Measurements from ENCODE around the gene MBP.
A peak's percentile ranks its signal among the peaks of the same experiment; 100 is the strongest.

Gene MBP

DNA sequence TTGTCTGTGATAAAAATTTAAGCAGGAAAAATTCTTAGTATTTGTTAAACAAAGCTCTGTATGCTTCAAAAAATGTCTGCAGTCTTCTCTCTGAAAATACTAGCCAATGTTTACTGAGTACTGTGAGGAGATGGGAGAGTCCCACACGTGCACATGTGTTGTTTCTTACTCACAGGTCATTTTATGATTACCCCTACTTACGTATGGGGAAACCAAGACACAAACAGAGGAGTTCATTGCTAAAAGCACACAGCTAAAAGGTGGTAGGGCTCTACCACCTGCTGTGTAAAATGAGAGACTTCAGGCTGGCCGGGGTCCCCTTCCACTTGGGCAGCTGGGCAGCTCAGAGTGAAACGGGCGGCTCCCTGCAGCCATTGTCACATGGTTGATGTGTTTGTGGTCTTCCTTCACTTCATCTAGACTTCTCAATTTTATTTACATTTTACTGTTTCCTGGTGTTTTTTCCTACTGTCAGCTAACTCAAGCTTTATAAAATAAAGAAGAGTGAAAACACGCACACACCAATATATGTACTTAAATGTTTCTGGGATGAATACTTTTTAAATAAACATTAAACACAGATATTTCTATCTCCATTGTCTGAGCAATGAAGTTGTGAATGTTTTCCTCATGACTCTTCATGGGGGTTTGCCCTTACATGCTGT, 71.2 kb downstream of the MBP start:
- DNase-seq (ENCODE audit: extremely low spot score) = no peak
- ChIA-PET CTCF (interaction anchor here (0.7 to 2.6 kb wide), 13 partner anchors 8 to 259 kb away, joined by 3 to 12 read pairs (median 3); no protein-coding TSS in a partner anchor), POLR2A (interaction anchor here (0.6 kb wide), 1 partner anchor 62 kb away, joined by 4 read pairs; no protein-coding TSS in a partner anchor)
- TF ChIP-seq, protein P1, sequence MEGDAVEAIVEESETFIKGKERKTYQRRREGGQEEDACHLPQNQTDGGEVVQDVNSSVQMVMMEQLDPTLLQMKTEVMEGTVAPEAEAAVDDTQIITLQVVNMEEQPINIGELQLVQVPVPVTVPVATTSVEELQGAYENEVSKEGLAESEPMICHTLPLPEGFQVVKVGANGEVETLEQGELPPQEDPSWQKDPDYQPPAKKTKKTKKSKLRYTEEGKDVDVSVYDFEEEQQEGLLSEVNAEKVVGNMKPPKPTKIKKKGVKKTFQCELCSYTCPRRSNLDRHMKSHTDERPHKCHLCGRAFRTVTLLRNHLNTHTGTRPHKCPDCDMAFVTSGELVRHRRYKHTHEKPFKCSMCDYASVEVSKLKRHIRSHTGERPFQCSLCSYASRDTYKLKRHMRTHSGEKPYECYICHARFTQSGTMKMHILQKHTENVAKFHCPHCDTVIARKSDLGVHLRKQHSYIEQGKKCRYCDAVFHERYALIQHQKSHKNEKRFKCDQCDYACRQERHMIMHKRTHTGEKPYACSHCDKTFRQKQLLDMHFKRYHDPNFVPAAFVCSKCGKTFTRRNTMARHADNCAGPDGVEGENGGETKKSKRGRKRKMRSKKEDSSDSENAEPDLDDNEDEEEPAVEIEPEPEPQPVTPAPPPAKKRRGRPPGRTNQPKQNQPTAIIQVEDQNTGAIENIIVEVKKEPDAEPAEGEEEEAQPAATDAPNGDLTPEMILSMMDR (IDR thresholded peaks at IDR 0.05; ENCODE audit: control extremely low read depth, extremely low read depth, low read depth, missing control alignments) = no peak

GRCh38 chr18:77060151-77060550, 72.4 kb downstream of the MBP start:
- no peak for DNase-seq (ENCODE audit: extremely low spot score)
- CTCF ChIA-PET = no interaction called here
- TF ChIP-seq, protein P1 (IDR thresholded peaks at IDR 0.05; ENCODE audit: control extremely low read depth, extremely low read depth, low read depth, missing control alignments) = no peak
- POLR2A ChIA-PET = no interaction called here

GRCh38 chr18:77059294-77059916, 73.2 kb downstream of the MBP start:
- TF ChIP-seq, protein P1 (IDR thresholded peaks at IDR 0.05; ENCODE audit: control extremely low read depth, extremely low read depth, low read depth, missing control alignments) = peak; percentile 48
- ChIA-PET POLR2A (no interaction called here), CTCF (interaction anchor here (0.9 to 1.8 kb wide), 4 partner anchors 8 to 256 kb away, joined by 3 to 6 read pairs (median 4); no protein-coding TSS in a partner anchor)
- DNase-seq (ENCODE audit: extremely low spot score) = no peak

DNA sequence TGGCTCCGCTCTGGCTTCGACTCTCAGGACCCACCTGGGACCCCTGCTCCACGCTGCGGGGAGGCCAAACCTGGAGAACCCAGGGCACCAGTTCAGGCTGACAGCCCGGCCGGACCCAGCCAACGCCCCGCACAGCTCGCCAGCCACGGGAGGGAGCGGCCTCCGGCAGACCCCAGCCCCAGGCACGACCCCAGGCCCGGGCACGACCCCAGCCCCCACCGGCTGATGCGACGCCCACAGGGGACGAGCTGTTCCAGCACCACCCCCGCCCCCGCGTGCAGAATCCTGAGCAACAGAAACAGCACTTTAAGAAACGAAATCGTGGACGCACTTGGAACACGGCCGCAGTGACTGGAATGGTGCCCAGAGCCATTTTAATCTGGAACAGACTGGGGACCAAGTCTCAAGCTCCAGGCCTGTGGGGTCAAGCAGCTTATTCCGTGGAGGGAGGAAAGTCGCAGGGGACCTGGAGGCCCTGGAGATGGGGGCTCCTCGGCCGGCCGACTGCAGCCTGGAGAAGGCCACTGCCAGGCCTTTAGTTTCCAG, 74.2 kb downstream of the MBP start:
- POLR2A ChIA-PET = no interaction called here

GRCh38 chr18:77057006-77057395, 75.6 kb downstream of the MBP start:
- CTCF ChIA-PET = interaction anchor here (1.0 to 6.7 kb wide), 7 partner anchors 9 to 134 kb away, joined by 3 to 42 read pairs (median 3); no protein-coding TSS in a partner anchor
- POLR2A ChIA-PET = no interaction called here
- TF ChIP-seq, protein P1 (IDR thresholded peaks at IDR 0.05; ENCODE audit: control extremely low read depth, extremely low read depth, low read depth, missing control alignments) = no peak
- no peak for DNase-seq (ENCODE audit: extremely low spot score)

More for the DNA sequence above, 74.2 kb downstream of the MBP start:
- DNase-seq (ENCODE audit: extremely low spot score) = no peak
- TF ChIP-seq, protein P1 (IDR thresholded peaks at IDR 0.05; ENCODE audit: control extremely low read depth, extremely low read depth, low read depth, missing control alignments) = no peak
- CTCF ChIA-PET = interaction anchor here (0.9 to 1.8 kb wide), 5 partner anchors 9 to 257 kb away, joined by 3 to 6 read pairs (median 4); no protein-coding TSS in a partner anchor

GRCh38 chr18:77056344-77057005, 76.1 kb downstream of the MBP start:
- DNase-seq (ENCODE audit: extremely low spot score) = no peak
- TF ChIP-seq, protein P1 (IDR thresholded peaks at IDR 0.05; ENCODE audit: control extremely low read depth, extremely low read depth, low read depth, missing control alignments) = no peak
- CTCF ChIA-PET = interaction anchor here (1.1 to 6.7 kb wide), 8 partner anchors 9 to 155 kb away, joined by 3 to 42 read pairs (median 4); no protein-coding TSS in a partner anchor
- POLR2A ChIA-PET = no interaction called here

Measured in GM10248 (cell line).